Vagina (tissue), 2 donors: ENCODE results near the gene RANBP3. TPM values are rescaled to one million over a fixed set of nuclear protein-coding genes. Genes with fewer than 3 reads are reported as not detected.
A peak's percentile ranks its signal among the peaks of the same experiment; 100 is the strongest.

Source experiments
- DNase-seq, 2 donors: peaks; one replicate each; pipeline ENCODE4 v3.0.0-alpha.2; 2017; ENCODE audit errors: extremely low spot score in 2 of 2
- H3K27ac ChIP-seq: fragments of 200-600 bp; sonication (generic); one replicate; pipeline ENCODE4 v1.5.1; 2019
- H3K27me3 ChIP-seq: fragments of 200-600 bp; sonication (generic); one replicate; pipeline ENCODE4 v1.5.1; 2019
- H3K36me3 ChIP-seq, 2 donors: fragments of 200-600 bp; sonication (generic); one replicate each; pipeline ENCODE4 v1.5.1; 2017 to 2019
- H3K4me1 ChIP-seq: fragments of 200-600 bp; sonication (generic); one replicate; pipeline ENCODE4 v1.5.1; 2019
- H3K4me3 ChIP-seq, 2 donors: fragments of 200-600 bp; sonication (generic); 1 replicate in 1 of 2; 2 replicates in 1 of 2; pipeline ENCODE4 v1.5.1; 2016 to 2019
- H3K9me3 ChIP-seq: fragments of 200-600 bp; sonication (generic); one replicate; pipeline ENCODE4 v1.5.1; 2019
- POLR2A ChIP-seq, 2 donors: fragments of 450-650 bp; IDR thresholded peaks; one replicate each; pipeline ENCODE4 v1.6.1; 2017; ENCODE audit warnings: antibody characterized with exemption in 2 of 2, mild to moderate bottlenecking in 2 of 2, moderate library complexity in 2 of 2
- POLR2AphosphoS5 ChIP-seq, 2 donors: sonication (generic); formaldehyde crosslinking; IDR thresholded peaks; one replicate each; pipeline ENCODE4 v1.9.0; 2017; ENCODE audit warnings: antibody characterized with exemption in 2 of 2, mild to moderate bottlenecking in 2 of 2, low read depth in 1 of 2; ENCODE audit not compliant: insufficient read depth in 1 of 2
- intact Hi-C: fragments of 100-400 bp; cut with DNase I; formaldehyde crosslinking; loops from one replicate; pipeline ENCODE4 v1.15.1; 2023
- total RNA-seq: library from RNA; depleted of rRNA; stranded (reverse); fragments of >200 nt; gene quantifications from one replicate; pipeline ENCODE4 v1.2.3, GENCODE V29; 2016
- TF ChIP-seq, protein P1 (sequence below), 3 experiments: fragments of 450-650 bp in 2 of 3; fragments of 200-600 bp in 1 of 3; sonication (generic) in 1 of 3; IDR thresholded peaks; one replicate each; pipeline ENCODE4 v1.5.1; 2017 to 2019; ENCODE audit warnings: antibody characterized with exemption in 3 of 3, mild to moderate bottlenecking in 2 of 3, moderate library complexity in 2 of 3

The RANBP3 gene
- total RNA-seq, 1 donor from 2014 or later = 110 TPM

DNA sequence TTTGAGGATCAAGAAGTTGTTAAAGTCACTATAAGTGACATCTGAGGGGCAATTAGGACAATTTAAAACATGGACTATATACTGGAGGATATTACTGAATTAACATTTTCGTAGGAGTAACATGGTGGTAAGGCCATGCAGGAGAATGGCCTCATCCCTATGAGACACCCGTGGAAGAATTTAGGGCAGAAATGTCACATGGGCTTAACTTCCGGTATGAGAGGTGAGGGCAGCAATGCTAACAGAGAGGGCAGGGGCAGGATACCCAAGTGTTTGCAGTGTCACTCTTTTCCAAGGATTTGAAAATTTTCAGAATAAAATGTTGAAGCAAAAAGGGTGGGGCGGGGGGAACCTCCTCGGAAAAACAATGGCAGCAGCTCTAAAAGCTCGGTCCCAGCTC, 23.6 kb downstream of the RANBP3 start:
- H3K27ac ChIP-seq = peak overlapping the region; percentile 18
- peaks cover 75% of the 10 kb centered on the region for H3K4me1 ChIP-seq
- H3K9me3 ChIP-seq = no peaks in the 10 kb centered on the region
- TF ChIP-seq POLR2AphosphoS5 (IDR thresholded peaks at IDR 0.05; ENCODE audit: insufficient read depth in 1 of 2, low read depth in 1 of 2) (no peak), POLR2A (IDR thresholded peaks at IDR 0.05) (no peak)
- TF ChIP-seq, protein P1, sequence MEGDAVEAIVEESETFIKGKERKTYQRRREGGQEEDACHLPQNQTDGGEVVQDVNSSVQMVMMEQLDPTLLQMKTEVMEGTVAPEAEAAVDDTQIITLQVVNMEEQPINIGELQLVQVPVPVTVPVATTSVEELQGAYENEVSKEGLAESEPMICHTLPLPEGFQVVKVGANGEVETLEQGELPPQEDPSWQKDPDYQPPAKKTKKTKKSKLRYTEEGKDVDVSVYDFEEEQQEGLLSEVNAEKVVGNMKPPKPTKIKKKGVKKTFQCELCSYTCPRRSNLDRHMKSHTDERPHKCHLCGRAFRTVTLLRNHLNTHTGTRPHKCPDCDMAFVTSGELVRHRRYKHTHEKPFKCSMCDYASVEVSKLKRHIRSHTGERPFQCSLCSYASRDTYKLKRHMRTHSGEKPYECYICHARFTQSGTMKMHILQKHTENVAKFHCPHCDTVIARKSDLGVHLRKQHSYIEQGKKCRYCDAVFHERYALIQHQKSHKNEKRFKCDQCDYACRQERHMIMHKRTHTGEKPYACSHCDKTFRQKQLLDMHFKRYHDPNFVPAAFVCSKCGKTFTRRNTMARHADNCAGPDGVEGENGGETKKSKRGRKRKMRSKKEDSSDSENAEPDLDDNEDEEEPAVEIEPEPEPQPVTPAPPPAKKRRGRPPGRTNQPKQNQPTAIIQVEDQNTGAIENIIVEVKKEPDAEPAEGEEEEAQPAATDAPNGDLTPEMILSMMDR (IDR thresholded peaks at IDR 0.05) = no peak
- intact Hi-C loops = no loop called here
- H3K36me3 ChIP-seq = no peaks in the 10 kb centered on the region
- no peak overlapping the region for H3K4me3 ChIP-seq
- no peaks in the 10 kb centered on the region for H3K27me3 ChIP-seq
- no peak for DNase-seq

DNA sequence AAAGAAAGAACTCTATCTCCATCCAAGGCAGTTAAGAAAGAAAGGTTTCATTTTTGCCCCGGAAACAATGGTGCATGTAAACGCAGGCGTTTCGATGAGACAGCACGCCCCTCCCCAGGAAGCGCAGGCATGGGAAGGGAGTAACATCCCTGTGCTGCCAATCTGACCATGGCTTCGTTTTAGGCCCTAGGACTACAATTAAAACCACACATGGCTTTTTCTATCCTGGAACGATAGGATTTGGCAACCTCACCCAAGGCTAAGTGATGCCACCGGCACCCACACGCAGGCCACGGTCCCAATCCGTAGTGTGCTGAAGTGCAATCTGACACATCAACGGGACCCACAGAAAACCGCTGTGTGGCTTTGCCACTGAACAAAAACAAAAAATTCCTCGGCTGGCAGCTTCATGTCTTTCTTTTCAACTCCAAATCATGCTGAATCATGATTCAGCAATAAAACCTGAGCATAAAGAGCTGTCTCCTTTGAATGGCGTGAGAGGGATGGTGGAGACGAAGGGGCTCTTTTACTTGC, 24.2 kb downstream of the RANBP3 start:
- Histone ChIP-seq H3K9me3 (no peaks in the 10 kb centered on the region), H3K27ac (peak overlapping the region; percentile 18), H3K27me3 (no peaks in the 10 kb centered on the region), H3K36me3 (no peaks in the 10 kb centered on the region), H3K4me3 (no peak overlapping the region), H3K4me1 (peaks cover 74% of the 10 kb centered on the region)
- DNase-seq = no peak
- intact Hi-C loops = no loop called here
- TF ChIP-seq, protein P1 (IDR thresholded peaks at IDR 0.05) = no peak
- TF ChIP-seq POLR2AphosphoS5 (IDR thresholded peaks at IDR 0.05; ENCODE audit: insufficient read depth in 1 of 2, low read depth in 1 of 2) = no peak
- TF ChIP-seq POLR2A (IDR thresholded peaks at IDR 0.05) = no peak

DNA sequence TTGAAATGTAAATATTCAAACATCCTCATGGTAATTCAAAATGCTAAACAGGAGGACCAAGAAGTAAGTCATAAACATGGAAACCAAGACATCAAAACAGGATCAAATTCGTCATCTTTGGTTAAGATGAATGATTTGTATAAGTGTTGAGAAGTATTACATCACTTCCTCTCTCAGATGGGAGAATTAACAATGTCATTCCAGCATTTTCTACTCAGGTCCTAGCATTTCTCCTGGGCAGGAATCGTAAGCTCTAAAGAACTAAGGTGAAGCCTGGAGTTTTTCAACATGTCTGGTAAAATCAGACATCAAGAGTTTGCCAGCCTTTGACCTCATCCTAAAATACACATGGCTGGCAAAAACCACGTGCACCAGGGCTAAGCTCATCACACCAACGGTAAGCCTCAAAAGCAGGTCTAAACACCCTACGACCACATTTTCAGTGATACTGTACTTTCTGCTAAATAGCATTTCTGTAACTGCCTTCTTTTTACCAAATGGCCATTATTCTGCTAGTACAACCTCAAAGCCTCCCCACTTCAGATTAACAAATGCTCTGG, 24.8 kb downstream of the RANBP3 start:
- intact Hi-C loops = no loop called here
- H3K36me3 ChIP-seq = no peaks in the 10 kb centered on the region
- DNase-seq = no peak
- no peaks in the 10 kb centered on the region for H3K27me3 ChIP-seq
- peak overlapping the region; percentile 18 for H3K27ac ChIP-seq
- H3K4me1 ChIP-seq = peaks cover 72% of the 10 kb centered on the region
- H3K4me3 ChIP-seq = no peak overlapping the region
- H3K9me3 ChIP-seq = no peaks in the 10 kb centered on the region
- TF ChIP-seq POLR2AphosphoS5 (IDR thresholded peaks at IDR 0.05; ENCODE audit: insufficient read depth in 1 of 2, low read depth in 1 of 2) = no peak
- TF ChIP-seq POLR2A (IDR thresholded peaks at IDR 0.05) = no peak
- TF ChIP-seq, protein P1 (IDR thresholded peaks at IDR 0.05) = no peak

DNA sequence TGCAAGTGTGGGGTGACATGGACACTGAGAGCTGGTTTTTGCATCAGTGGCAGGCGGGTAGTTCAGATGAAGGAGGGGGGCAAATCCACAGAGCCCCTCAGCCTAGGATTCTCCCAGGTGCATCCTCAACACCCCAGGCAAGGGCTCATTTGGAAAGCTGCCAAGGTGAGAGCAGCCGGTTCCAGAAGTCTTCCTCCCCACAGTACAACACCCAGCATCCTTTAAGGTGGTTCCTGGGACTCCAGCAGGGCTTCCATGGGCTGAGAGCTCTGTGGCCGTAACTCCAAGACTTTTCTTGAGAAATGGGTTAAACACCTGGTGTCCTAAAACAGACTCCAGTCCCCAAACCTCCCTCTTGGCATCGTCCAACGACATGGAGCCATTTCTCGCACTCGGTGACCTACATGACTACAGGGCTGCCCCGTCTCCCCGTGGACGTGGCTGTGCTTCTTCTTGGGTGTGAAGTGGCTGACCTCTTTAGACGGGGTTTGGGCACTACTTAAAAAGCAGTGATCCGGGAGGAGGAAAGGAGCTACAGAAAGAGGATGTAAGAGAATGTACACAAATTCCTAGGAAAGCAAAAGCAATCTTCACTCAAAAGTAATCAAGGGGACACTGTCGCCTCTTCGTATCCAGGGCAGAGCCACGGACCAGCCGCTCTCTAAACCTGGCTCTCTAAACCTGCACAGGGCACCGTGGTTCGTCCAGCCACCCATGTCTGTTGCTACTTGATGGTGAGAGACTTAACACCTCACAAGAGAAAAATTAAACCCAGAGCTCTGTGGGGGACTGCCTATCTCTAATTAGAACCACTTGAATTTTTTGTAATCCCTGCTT, 25.5 kb downstream of the RANBP3 start:
- H3K9me3 ChIP-seq = no peaks in the 10 kb centered on the region
- H3K4me3 ChIP-seq = no peak overlapping the region
- DNase-seq = no peak
- H3K27me3 ChIP-seq = no peaks in the 10 kb centered on the region
- TF ChIP-seq POLR2A (IDR thresholded peaks at IDR 0.05) = no peak
- TF ChIP-seq POLR2AphosphoS5 (IDR thresholded peaks at IDR 0.05; ENCODE audit: insufficient read depth in 1 of 2, low read depth in 1 of 2) = no peak
- TF ChIP-seq, protein P1 (IDR thresholded peaks at IDR 0.05) = no peak
- peaks cover 74% of the 10 kb centered on the region for H3K4me1 ChIP-seq
- peak overlapping the region; percentile 1 for H3K27ac ChIP-seq
- no peaks in the 10 kb centered on the region for H3K36me3 ChIP-seq
- intact Hi-C loops = no loop called here
